OCI-LY3 (cell line): Measurements from ENCODE around the gene MED15.
A peak's percentile ranks its signal among the peaks of the same experiment; 100 is the strongest.

Experiments used
- H2AFZ ChIP-seq: fragments of 200-600, 300-600 bp; shearing (Covaris generic); 2 replicates; pipeline ENCODE4 v1.6.0; 2014; ENCODE audit warnings: antibody characterized with exemption, low read depth, low read length
- H3K27ac ChIP-seq: fragments of 200-600, 300-600 bp; sonication (generic); 2 replicates; pipeline ENCODE4 v1.5.1; 2014; ENCODE audit warnings: mild to moderate bottlenecking, low read length, moderate library complexity, mixed read lengths
- H3K27me3 ChIP-seq: fragments of 200-600, 300-600 bp; sonication (generic); 2 replicates; pipeline ENCODE4 v1.6.1; 2014; ENCODE audit warnings: low read depth, low read length, mixed read lengths
- H3K36me3 ChIP-seq: fragments of 200-600, 300-600 bp; sonication (generic); replicated peaks from 2 replicates; pipeline ENCODE3; 2014; ENCODE audit warnings: low read depth, low read length, mixed read lengths
- H3K4me1 ChIP-seq: fragments of 300-600, 200-600 bp; sonication (generic); 2 replicates; pipeline ENCODE4 v1.6.1; 2014; ENCODE audit warnings: low read length, mixed read lengths
- H3K4me2 ChIP-seq: fragments of 200-600, 300-600 bp; sonication (generic); 2 replicates; pipeline ENCODE4 v1.6.1; 2014; ENCODE audit warnings: low read length, mixed read lengths
- H3K4me3 ChIP-seq: fragments of 300-600, 200-600 bp; sonication (generic); 2 replicates; pipeline ENCODE4 v1.5.1; 2014; ENCODE audit warnings: antibody characterized with exemption, mild to moderate bottlenecking, low read length, moderate library complexity
- H3K79me2 ChIP-seq: fragments of 300-600, 200-600 bp; shearing (Covaris generic); 2 replicates; pipeline ENCODE4 v1.6.1; 2014; ENCODE audit warnings: mild to moderate bottlenecking, low read length, mixed read lengths
- H3K9ac ChIP-seq: fragments of 300-600, 200-600 bp; shearing (Covaris generic); 2 replicates; pipeline ENCODE4 v1.6.0; 2014; ENCODE audit warnings: mild to moderate bottlenecking, low read length, moderate library complexity
- H3K9me3 ChIP-seq: fragments of 200-600, 300-600 bp; shearing (Covaris generic); 2 replicates; pipeline ENCODE4 v1.6.1; 2014; ENCODE audit warnings: low read length, mixed read lengths; ENCODE audit not compliant: insufficient read depth
- H4K20me1 ChIP-seq: fragments of 200-600, 300-600 bp; sonication (generic); 2 replicates; pipeline ENCODE4 v1.6.1; 2016; ENCODE audit warnings: low read length, mixed read lengths; ENCODE audit not compliant: insufficient read depth
- EZH2phosphoT487 ChIP-seq: fragments of 200-600 bp; shearing (Covaris generic); IDR thresholded peaks from 2 replicates; pipeline ENCODE4 v1.6.1; 2018; ENCODE audit warnings: antibody characterized with exemption, mixed run types, low read depth
- TF ChIP-seq, protein P1 (sequence below): fragments of 200-600, 300-600 bp; sonication (generic); IDR thresholded peaks from 2 replicates; pipeline ENCODE4 v1.5.1; 2014; ENCODE audit warnings: antibody characterized with exemption, low read length, low read depth

The MED15 gene

DNA sequence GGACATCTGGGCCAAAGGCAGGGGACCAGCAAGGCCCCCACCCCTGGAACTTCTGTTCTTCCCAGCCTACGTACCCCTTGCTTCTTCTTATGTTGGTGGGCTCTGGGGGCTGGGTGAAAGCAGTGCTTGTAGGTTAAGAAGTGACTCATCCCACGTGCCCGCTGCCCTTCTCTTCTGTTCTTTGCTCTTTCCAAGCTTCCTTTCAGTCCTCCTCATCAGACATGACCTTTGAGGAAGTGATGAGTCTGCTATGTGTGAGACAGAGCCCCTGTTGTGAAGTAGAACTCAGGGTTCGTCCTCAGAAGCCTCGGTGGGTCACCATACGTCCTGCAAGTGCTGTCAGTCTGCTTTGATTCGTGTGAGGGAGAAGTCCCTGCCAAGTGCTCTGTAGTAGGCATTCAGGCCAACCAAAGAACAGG is 12.7 kb downstream of the MED15 start:
- Histone ChIP-seq H3K4me2 (no peak overlapping the region), H3K27me3 (no peaks in the 10 kb centered on the region), H2AFZ (no peak overlapping the region), H3K27ac (no peak overlapping the region), H3K36me3 (peaks cover 46% of the 10 kb centered on the region), H3K9me3 (no peaks in the 10 kb centered on the region), H3K4me1 (peaks cover 20% of the 10 kb centered on the region), H3K4me3 (no peak overlapping the region), H4K20me1 (peaks cover 80% of the 10 kb centered on the region), H3K9ac (no peak overlapping the region), H3K79me2 (peaks cover 93% of the 10 kb centered on the region)
- TF ChIP-seq EZH2phosphoT487, result no peak
- TF ChIP-seq, protein P1, sequence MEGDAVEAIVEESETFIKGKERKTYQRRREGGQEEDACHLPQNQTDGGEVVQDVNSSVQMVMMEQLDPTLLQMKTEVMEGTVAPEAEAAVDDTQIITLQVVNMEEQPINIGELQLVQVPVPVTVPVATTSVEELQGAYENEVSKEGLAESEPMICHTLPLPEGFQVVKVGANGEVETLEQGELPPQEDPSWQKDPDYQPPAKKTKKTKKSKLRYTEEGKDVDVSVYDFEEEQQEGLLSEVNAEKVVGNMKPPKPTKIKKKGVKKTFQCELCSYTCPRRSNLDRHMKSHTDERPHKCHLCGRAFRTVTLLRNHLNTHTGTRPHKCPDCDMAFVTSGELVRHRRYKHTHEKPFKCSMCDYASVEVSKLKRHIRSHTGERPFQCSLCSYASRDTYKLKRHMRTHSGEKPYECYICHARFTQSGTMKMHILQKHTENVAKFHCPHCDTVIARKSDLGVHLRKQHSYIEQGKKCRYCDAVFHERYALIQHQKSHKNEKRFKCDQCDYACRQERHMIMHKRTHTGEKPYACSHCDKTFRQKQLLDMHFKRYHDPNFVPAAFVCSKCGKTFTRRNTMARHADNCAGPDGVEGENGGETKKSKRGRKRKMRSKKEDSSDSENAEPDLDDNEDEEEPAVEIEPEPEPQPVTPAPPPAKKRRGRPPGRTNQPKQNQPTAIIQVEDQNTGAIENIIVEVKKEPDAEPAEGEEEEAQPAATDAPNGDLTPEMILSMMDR, result no peak

DNA sequence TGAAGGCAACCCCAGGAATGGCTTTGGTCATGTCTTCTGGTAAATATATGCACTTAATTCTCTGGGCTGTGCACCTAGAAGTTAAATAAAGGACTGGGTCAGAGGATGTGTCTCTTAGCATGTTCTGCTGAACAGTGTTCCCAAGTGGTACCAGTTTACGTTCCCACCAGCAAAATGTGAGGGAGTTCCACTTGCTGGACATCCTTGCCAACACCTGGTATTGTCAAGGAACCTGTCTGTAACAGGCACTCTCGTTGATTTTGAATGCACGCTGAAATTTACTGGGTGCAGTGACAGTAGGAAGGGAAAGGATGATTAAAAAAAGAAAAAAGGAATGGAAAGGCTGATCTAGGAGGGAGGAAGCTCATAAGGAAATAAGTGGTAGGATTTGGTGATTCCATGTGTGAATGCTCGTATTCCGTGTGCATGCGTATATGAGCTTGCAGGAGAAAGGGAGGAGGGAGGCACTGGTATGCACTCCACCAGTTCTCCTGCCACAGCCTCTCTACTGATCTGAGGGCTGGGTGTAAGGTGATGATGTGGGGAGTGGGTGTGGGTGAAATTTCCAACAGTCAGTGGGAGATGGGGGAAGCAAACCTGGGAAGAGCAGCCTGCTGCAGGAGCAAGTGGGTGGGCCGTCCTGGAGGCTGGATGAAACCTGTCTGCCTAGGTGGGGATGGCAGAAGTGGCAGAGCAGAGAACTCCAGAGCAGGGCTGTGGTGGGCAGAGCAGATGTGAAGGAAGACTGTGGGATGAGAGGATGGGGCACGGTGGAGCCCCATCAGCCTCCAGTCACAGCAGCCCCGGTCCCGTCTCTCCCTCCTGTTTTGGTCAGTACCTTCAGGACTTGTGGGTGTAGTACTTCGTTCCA is 15.0 kb downstream of the MED15 start:
- no peak overlapping the region for H3K9ac ChIP-seq

DNA sequence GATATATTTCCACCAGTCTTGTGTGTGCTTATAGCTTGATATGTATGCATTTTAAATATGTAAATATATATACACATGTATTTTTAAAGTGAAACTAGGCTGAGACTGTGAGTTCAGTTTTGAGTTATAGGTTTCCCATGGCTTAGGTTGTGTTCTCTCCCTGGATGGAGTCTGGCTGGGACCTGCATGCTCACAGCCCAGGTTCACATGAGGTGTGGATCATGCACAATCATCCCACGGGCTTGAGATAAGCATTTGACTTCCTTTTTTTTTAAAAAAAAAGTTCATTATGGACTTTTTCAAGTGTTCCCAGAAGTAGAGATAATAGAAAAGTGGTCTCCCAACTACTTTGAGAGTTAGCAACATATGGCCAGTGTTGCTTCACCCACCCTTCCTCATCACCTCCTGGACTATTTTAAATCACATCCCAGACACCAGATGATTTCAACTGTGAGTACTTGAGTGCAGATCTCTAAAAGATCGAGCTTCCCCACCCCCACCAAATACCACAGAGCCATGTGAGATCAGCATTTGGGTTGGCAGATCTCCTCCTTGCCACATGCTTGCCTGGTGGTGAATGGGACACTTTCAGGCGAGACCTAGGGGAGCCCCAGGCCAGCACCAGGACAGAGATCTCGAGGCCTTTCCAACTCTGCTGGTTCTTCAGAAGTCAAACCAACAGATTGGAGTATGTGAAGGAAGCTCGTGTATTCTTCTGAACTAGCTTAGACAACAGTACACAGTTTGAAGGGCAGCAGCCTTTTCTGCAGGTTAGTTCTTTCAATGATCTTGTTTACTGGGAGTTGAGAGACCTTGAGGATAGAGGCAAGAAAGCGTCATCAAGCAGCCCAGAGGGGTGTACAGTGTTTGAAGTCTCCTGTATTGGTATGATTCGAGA is 15.9 kb downstream of the MED15 start:
- no peak overlapping the region for H3K27ac ChIP-seq
- no peak overlapping the region for H3K9ac ChIP-seq
- TF ChIP-seq EZH2phosphoT487, result no peak
- TF ChIP-seq, protein P1, result no peak
- peak overlapping the region; percentile 6 for H3K4me2 ChIP-seq
- H3K4me3 ChIP-seq, result no peak overlapping the region
- H4K20me1 ChIP-seq, result peaks cover 73% of the 10 kb centered on the region
- peaks cover 91% of the 10 kb centered on the region for H3K79me2 ChIP-seq
- H3K4me1 ChIP-seq, result peaks cover 20% of the 10 kb centered on the region
- no peak overlapping the region for H2AFZ ChIP-seq
- H3K36me3 ChIP-seq, result peaks cover 46% of the 10 kb centered on the region
- no peaks in the 10 kb centered on the region for H3K27me3 ChIP-seq
- no peaks in the 10 kb centered on the region for H3K9me3 ChIP-seq

More for the DNA sequence above, 15.0 kb downstream of the MED15 start:
- no peak overlapping the region for H3K4me3 ChIP-seq
- TF ChIP-seq, protein P1, result no peak
- TF ChIP-seq EZH2phosphoT487, result no peak
- no peaks in the 10 kb centered on the region for H3K9me3 ChIP-seq
- no peak overlapping the region for H3K27ac ChIP-seq
- H3K27me3 ChIP-seq, result no peaks in the 10 kb centered on the region
- no peak overlapping the region for H2AFZ ChIP-seq
- peaks cover 20% of the 10 kb centered on the region for H3K4me1 ChIP-seq
- peaks cover 92% of the 10 kb centered on the region for H3K79me2 ChIP-seq
- peaks cover 77% of the 10 kb centered on the region for H4K20me1 ChIP-seq
- H3K36me3 ChIP-seq, result peaks cover 49% of the 10 kb centered on the region
- H3K4me2 ChIP-seq, result peak overlapping the region; percentile 6

DNA sequence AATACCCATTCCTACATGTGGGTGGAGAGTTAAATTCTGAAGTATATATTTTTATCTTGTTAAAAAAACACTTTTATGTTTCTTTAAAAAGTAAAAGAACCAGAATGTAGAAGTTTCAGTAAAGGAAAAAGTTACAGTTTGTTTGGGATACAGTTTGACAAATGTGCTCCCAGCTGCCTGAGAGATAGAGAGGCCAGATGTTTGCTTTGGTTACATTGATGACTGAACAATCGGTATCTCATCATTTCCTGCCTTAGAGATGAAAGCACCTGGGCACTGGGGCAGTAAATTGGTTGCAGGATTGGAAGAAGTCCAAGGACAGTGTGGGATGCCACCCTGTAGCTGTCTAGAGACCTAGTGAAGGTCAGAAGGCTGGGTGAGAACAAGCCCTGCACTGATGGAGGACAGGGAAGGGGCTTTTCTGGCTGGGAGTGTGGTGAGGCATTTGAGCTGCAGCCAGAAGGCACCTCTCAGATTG is 16.6 kb downstream of the MED15 start:
- Histone ChIP-seq H3K4me1 (peaks cover 20% of the 10 kb centered on the region), H4K20me1 (peaks cover 73% of the 10 kb centered on the region), H3K4me3 (no peak overlapping the region), H3K27ac (no peak overlapping the region), H3K79me2 (peaks cover 91% of the 10 kb centered on the region), H3K9me3 (no peaks in the 10 kb centered on the region), H3K27me3 (no peaks in the 10 kb centered on the region), H3K36me3 (peaks cover 45% of the 10 kb centered on the region), H3K4me2 (no peak overlapping the region), H3K9ac (no peak overlapping the region), H2AFZ (no peak overlapping the region)
- TF ChIP-seq, protein P1, result no peak
- TF ChIP-seq EZH2phosphoT487, result no peak
